Natural killer cell (primary cell): ENCODE data around the gene PPP1R11. TPM values are rescaled to one million over a fixed set of nuclear protein-coding genes. Genes with fewer than 3 reads are reported as not detected.

Experiments used
- ATAC-seq, 3 donors: fragments of 150-1000 bp in 2 of 3; fragments of 200-7000 bp in 1 of 3; cut with Tn5 transposase; 1 replicate in 1 of 3; 2 replicates in 2 of 3; pipeline ENCODE4 v1.10.0; 2021; ENCODE audit warnings: mild to moderate bottlenecking in 2 of 3, moderate library complexity in 2 of 3
- DNase-seq, 2 donors: peaks; one replicate each; pipeline versions ENCODE4 v3.0.0 to v3.0.0-alpha.2; 2013 to 2021; ENCODE audit warnings: mixed read lengths in 1 of 2
- H3K27ac ChIP-seq: one replicate; pipeline ENCODE4 v1.5.1; 2013; ENCODE audit warnings: mild to moderate bottlenecking, low read length
- H3K27me3 ChIP-seq: one replicate; pipeline ENCODE4 v1.6.1; 2013; ENCODE audit warnings: low read length; ENCODE audit not compliant: control insufficient read depth, insufficient read depth
- H3K36me3 ChIP-seq: one replicate; pipeline ENCODE4 v1.6.1; 2013; ENCODE audit warnings: low read length; ENCODE audit not compliant: control insufficient read depth, insufficient read depth
- H3K4me1 ChIP-seq: one replicate; pipeline ENCODE4 v1.6.1; 2013; ENCODE audit warnings: low read length; ENCODE audit not compliant: control insufficient read depth, insufficient read depth
- H3K4me3 ChIP-seq: one replicate; pipeline ENCODE4 v1.5.1; 2013; ENCODE audit warnings: low read length
- H3K9me3 ChIP-seq: one replicate; pipeline ENCODE4 v1.6.1; 2013; ENCODE audit warnings: low read length; ENCODE audit not compliant: control insufficient read depth, insufficient read depth
- H3K27ac Mint-ChIP-seq, 2 donors: one replicate each; pipeline ENCODE4 v1.8.0; 2022; ENCODE audit warnings: mild to moderate bottlenecking in 2 of 2, mixed read lengths in 2 of 2, moderate library complexity in 1 of 2
- H3K27me3 Mint-ChIP-seq, 2 donors: one replicate each; pipeline ENCODE4 v1.8.0; 2022; ENCODE audit warnings: low read depth in 2 of 2, mixed read lengths in 2 of 2
- H3K36me3 Mint-ChIP-seq: one replicate; pipeline ENCODE4 v1.8.0; 2022; ENCODE audit warnings: mixed read lengths
- H3K4me1 Mint-ChIP-seq, 2 donors: one replicate each; pipeline ENCODE4 v1.8.0; 2022; ENCODE audit warnings: mixed read lengths in 2 of 2
- H3K4me3 Mint-ChIP-seq: one replicate; pipeline ENCODE4 v1.8.0; 2022; ENCODE audit warnings: mild to moderate bottlenecking, moderate library complexity, mixed read lengths
- H3K9me3 Mint-ChIP-seq, 2 donors: one replicate each; pipeline ENCODE4 v1.8.0; 2022; ENCODE audit warnings: mixed read lengths in 2 of 2
- WGBS: methylation state at CpG from one replicate; pipeline ENCODE4 v1.1.7; 2013; ENCODE audit warnings: missing lambda C conversion rate; ENCODE audit not compliant: insufficient coverage; 5-methylcytosine and 5-hydroxymethylcytosine counted together
- intact Hi-C: fragments of 100-400 bp; cut with micrococcal nuclease; formaldehyde crosslinking; loops from one replicate; pipeline ENCODE4 v1.14.2; 2022
- total RNA-seq, 4 donors: library from RNA; stranded (reverse); fragments of 120-200 nt in 1 of 4; gene quantifications; one replicate each; pipeline versions ENCODE4 v1.2.3 to v1.2.4, GENCODE V29; 2013 to 2022
- TF ChIP-seq, protein P1 (sequence below): fragments of 200-600 bp; IDR thresholded peaks from one replicate; pipeline ENCODE4 v1.8.0; 2022; ENCODE audit warnings: antibody characterized with exemption

PPP1R11 gene
- total RNA-seq, 3 donors from 2014 or later (not counting 1 experiment from before 2014, with no cell fraction given): 52.9 to 75.3 (median 61.1) TPM

DNA sequence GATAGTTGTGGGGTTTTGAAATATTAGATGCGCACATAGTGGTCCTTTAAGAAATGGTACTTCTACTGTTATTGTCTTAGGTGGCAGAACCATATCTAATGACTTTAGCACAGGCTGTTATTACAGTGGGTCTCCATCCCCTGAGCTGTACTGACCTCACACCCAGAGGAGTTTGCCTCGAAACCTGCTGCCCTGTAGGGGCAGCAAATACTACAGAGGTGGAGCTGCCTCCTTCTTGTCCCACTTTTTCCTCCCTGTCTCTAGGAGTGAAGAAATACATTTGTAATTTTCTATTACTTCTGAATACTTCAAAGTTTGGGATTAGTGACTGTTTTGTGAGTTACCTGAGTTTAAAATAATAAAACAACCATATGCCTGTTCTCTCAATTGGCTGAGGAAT is 37.7 kb downstream of the PPP1R11 start:
- H3K36me3 ChIP-seq: no peaks in the 10 kb centered on the region
- WGBS: 89% methylated on average over 1 of the region's 2 CpGs
- peaks cover 40 to 49% of the 10 kb centered on the region in 2 donors for H3K27me3 Mint-ChIP-seq

DNA sequence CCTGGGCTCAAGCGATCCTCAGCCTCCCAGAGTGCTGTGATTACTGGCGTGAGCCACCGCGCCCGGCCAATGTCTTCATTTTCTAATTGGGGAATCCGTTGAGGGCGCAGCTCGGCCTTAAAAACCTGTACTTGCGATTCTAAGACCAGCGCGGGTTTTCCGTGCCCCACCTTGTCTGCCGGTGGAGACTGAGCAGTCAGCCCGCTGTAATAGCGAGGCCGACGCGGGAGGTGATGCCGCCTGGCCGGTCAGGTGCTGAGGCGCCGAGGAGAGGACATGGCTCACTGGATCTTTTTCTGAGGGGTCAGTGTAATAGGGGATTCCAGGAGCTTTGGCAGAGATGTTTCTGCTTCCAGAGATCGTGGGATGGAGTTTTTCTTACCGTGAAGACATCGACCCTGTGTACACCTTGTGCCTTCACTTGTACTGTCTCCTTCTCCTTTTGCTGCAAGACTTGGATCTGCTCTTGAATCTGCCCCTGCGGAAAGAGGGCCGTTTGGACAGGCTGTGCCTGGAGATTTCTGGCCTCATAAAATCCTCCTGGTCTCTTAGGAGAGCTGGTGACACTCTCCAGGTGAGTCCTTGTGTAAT is 44.4 kb downstream of the PPP1R11 start:
- DNase-seq (no peak), ATAC-seq (no peak)
- H3K36me3 ChIP-seq: no peaks in the 10 kb centered on the region
- no peaks in the 10 kb centered on the region for H3K9me3 ChIP-seq
- Mint-ChIP-seq H3K4me3 (no peak overlapping the region), H3K4me1 (no peaks in the 10 kb centered on the region), H3K27ac (no peak overlapping the region), H3K36me3 (no peaks in the 10 kb centered on the region), H3K9me3 (no peaks in the 10 kb centered on the region), H3K27me3 (peaks cover 43 to 67% of the 10 kb centered on the region in 2 donors)
- intact Hi-C loops: no loop called here
- H3K27me3 ChIP-seq: peaks cover 7% of the 10 kb centered on the region
- no peak overlapping the region for H3K4me3 ChIP-seq
- H3K4me1 ChIP-seq: no peaks in the 10 kb centered on the region
- TF ChIP-seq, protein P1, sequence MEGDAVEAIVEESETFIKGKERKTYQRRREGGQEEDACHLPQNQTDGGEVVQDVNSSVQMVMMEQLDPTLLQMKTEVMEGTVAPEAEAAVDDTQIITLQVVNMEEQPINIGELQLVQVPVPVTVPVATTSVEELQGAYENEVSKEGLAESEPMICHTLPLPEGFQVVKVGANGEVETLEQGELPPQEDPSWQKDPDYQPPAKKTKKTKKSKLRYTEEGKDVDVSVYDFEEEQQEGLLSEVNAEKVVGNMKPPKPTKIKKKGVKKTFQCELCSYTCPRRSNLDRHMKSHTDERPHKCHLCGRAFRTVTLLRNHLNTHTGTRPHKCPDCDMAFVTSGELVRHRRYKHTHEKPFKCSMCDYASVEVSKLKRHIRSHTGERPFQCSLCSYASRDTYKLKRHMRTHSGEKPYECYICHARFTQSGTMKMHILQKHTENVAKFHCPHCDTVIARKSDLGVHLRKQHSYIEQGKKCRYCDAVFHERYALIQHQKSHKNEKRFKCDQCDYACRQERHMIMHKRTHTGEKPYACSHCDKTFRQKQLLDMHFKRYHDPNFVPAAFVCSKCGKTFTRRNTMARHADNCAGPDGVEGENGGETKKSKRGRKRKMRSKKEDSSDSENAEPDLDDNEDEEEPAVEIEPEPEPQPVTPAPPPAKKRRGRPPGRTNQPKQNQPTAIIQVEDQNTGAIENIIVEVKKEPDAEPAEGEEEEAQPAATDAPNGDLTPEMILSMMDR: no peak
- no peak overlapping the region for H3K27ac ChIP-seq
- WGBS: 57% methylated on average over 27 of the region's 27 CpGs

More for the DNA sequence above, 37.7 kb downstream of the PPP1R11 start:
- Histone ChIP-seq H3K27ac (no peak overlapping the region), H3K4me3 (no peak overlapping the region), H3K9me3 (no peaks in the 10 kb centered on the region), H3K27me3 (peaks cover 25% of the 10 kb centered on the region), H3K4me1 (peaks cover 38% of the 10 kb centered on the region)
- no peak overlapping the region for H3K4me3 Mint-ChIP-seq
- no peaks in the 10 kb centered on the region for H3K36me3 Mint-ChIP-seq
- TF ChIP-seq, protein P1: no peak
- intact Hi-C loops: loop anchor here (5.0 kb wide), 1 partner anchor 293 kb away; no protein-coding TSS in a partner anchor
- ATAC-seq (no peak), DNase-seq (no peak)
- H3K9me3 Mint-ChIP-seq: no peaks in the 10 kb centered on the region
- H3K4me1 Mint-ChIP-seq: peaks cover 34 to 37% of the 10 kb centered on the region in 2 donors
- H3K27ac Mint-ChIP-seq: no peak overlapping the region

DNA sequence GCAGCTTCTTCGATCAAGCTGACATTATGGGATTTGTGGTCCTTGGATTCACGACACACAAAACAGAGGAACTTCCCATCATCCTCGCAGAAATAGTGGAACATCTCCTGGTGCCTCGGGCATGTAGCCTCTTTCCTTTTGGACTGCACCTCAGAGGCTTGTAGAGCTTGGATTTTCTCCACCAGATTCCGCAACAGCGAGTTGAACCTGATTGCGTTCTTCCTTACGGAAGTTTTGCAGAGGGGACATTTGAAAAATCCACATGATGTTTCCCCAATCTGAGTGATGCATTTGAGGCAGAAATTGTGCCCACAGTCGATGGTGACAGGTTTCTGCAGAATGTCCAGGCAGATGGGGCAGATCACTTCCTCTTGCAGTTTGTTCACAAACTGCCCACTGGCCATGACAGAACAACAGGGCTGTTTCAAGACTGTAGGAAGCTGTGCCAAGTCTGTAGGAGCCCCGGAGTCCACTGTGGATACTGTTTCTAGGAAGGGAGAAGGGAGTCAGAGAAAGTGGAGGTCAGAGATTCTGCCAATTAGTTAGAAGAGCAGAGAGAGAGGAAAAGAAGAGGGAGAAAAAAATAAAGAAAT is 45.5 kb downstream of the PPP1R11 start:
- 74% methylated on average over 10 of the region's 10 CpGs for WGBS
- H3K4me1 Mint-ChIP-seq: no peaks in the 10 kb centered on the region
- intact Hi-C loops: no loop called here

More for the DNA sequence above, 45.5 kb downstream of the PPP1R11 start:
- Histone ChIP-seq H3K4me3 (no peak overlapping the region), H3K36me3 (no peaks in the 10 kb centered on the region), H3K4me1 (no peaks in the 10 kb centered on the region), H3K9me3 (no peaks in the 10 kb centered on the region), H3K27me3 (peaks cover 7% of the 10 kb centered on the region), H3K27ac (no peak overlapping the region)
- DNase-seq: no peak
- TF ChIP-seq, protein P1: no peak
- ATAC-seq: no peak
- Mint-ChIP-seq H3K27me3 (peaks cover 38 to 65% of the 10 kb centered on the region in 2 donors), H3K27ac (no peak overlapping the region), H3K4me3 (no peak overlapping the region), H3K36me3 (no peaks in the 10 kb centered on the region), H3K9me3 (no peaks in the 10 kb centered on the region)
